IMR-90 (cell line): ENCODE measurements around the gene CTNNBIP1. TPM values are rescaled to one million over a fixed set of nuclear protein-coding genes. Genes with fewer than 3 reads are reported as not detected.

Source experiments
- ATAC-seq: fragments of 200-7000 bp; cut with Tn5 transposase; 2 replicates; pipeline ENCODE4 v1.9.1; 2020; ENCODE audit warnings: low read depth, mild to moderate bottlenecking, moderate library complexity
- BruUV-seq: library from RNA; stranded (reverse); fragments of 400-500 nt; replicated peaks from 2 replicates; lab custom pipeline; 2021; lab: Mats Ljungman, UMichigan
- CTCF ChIA-PET: fragments of 300-600 bp; formaldehyde crosslinking; extraction: SDS; loops from one replicate; lab custom pipeline; 2021; ENCODE audit warnings: antibody characterized with exemption; lab: Yijun Ruan, JAX
- POLR2A ChIA-PET: fragments of 300-600 bp; sonication (Branson Sonifier 250); formaldehyde crosslinking; loops from one replicate; lab custom pipeline; 2022; ENCODE audit warnings: antibody characterized with exemption; ENCODE audit not compliant: unreplicated experiment; lab: Charles Lee
- DNase-seq: peaks from one replicate; pipeline ENCODE4 v3.0.0; 2013
- H2AFZ ChIP-seq: replicated peaks from 2 replicates; pipeline ENCODE3; 2013; ENCODE audit warnings: low read length, mild to moderate bottlenecking; ENCODE audit not compliant: poor library complexity
- H2AK5ac ChIP-seq: 2 replicates; pipeline ENCODE4 v1.6.1; 2013; ENCODE audit warnings: low read depth, low read length, inconsistent platforms
- H2AK9ac ChIP-seq: replicated peaks from 2 replicates; pipeline ENCODE3; 2013; ENCODE audit warnings: mild to moderate bottlenecking, low read depth, low read length, moderate library complexity; ENCODE audit not compliant: poor library complexity
- H2BK120ac ChIP-seq: 2 replicates; pipeline ENCODE4 v1.6.1; 2013; ENCODE audit warnings: low read depth, low read length, inconsistent platforms
- H2BK15ac ChIP-seq: 3 replicates; pipeline ENCODE4 v1.6.1; 2013; ENCODE audit warnings: low read depth, low read length, inconsistent platforms
- H2BK20ac ChIP-seq: 2 replicates; pipeline ENCODE4 v1.6.1; 2013; ENCODE audit warnings: low read depth, mild to moderate bottlenecking, inconsistent platforms, low read length, moderate library complexity
- H2BK5ac ChIP-seq: 2 replicates; pipeline ENCODE4 v1.6.1; 2013; ENCODE audit warnings: mild to moderate bottlenecking, low read depth, low read length, inconsistent platforms; ENCODE audit not compliant: poor library complexity, severe bottlenecking
- H3K14ac ChIP-seq: replicated peaks from 2 replicates; pipeline ENCODE4 v1.6.1; 2013; ENCODE audit warnings: low read depth, low read length, inconsistent platforms
- H3K18ac ChIP-seq: 2 replicates; pipeline ENCODE4 v1.6.1; 2013; ENCODE audit warnings: low read depth, low read length, control low read depth
- H3K23ac ChIP-seq: 2 replicates; pipeline ENCODE4 v1.6.1; 2013; ENCODE audit warnings: low read depth, low read length, inconsistent platforms
- H3K27ac ChIP-seq: 2 replicates; pipeline ENCODE4 v1.5.1; 2013; ENCODE audit warnings: mild to moderate bottlenecking, control low read depth, low read length; ENCODE audit not compliant: insufficient read depth
- H3K27me3 ChIP-seq: 2 replicates; pipeline ENCODE4 v1.6.1; 2013; ENCODE audit warnings: low read length; ENCODE audit not compliant: control insufficient read depth, insufficient read depth
- H3K36me3 ChIP-seq: 2 replicates; pipeline ENCODE4 v1.6.1; 2013; ENCODE audit warnings: low read length, mixed read lengths; ENCODE audit not compliant: control insufficient read depth, insufficient read depth
- H3K4ac ChIP-seq: 2 replicates; pipeline ENCODE4 v1.6.1; 2013; ENCODE audit warnings: low read depth, low read length, inconsistent platforms
- H3K4me1 ChIP-seq: 2 replicates; pipeline ENCODE4 v1.6.1; 2013; ENCODE audit warnings: low read length, mixed read lengths; ENCODE audit not compliant: control insufficient read depth, insufficient read depth
- H3K4me2 ChIP-seq: 2 replicates; pipeline ENCODE4 v1.6.1; 2013; ENCODE audit warnings: low read depth, mild to moderate bottlenecking, control low read depth, low read length, moderate library complexity
- H3K4me3 ChIP-seq: 2 replicates; pipeline ENCODE4 v1.5.1; 2013; ENCODE audit warnings: low read depth, mild to moderate bottlenecking, control low read depth, low read length, moderate library complexity; ENCODE audit not compliant: insufficient read depth
- H3K56ac ChIP-seq: 2 replicates; pipeline ENCODE4 v1.6.1; 2013; ENCODE audit warnings: low read length, inconsistent platforms; ENCODE audit not compliant: insufficient read depth; ENCODE audit errors: extremely low read depth
- H3K79me1 ChIP-seq, 2 experiments: 2 replicates each; pipeline ENCODE4 v1.6.1; 2013; ENCODE audit warnings: low read length in 2 of 2, inconsistent platforms in 1 of 2, low read depth in 1 of 2
- H3K9ac ChIP-seq: 2 replicates; pipeline ENCODE4 v1.6.1; 2013; ENCODE audit warnings: low read depth, low read length, control low read depth
- H3K9me1 ChIP-seq: 2 replicates; pipeline ENCODE4 v1.6.1; 2013; ENCODE audit warnings: low read length, inconsistent platforms; ENCODE audit not compliant: insufficient read depth
- H3K9me3 ChIP-seq: 2 replicates; pipeline ENCODE4 v1.6.1; 2013; ENCODE audit warnings: low read length; ENCODE audit not compliant: control insufficient read depth, insufficient read depth
- H4K20me1 ChIP-seq: 2 replicates; pipeline ENCODE4 v1.6.1; 2013; ENCODE audit warnings: low read length, inconsistent platforms; ENCODE audit not compliant: insufficient read depth
- H4K5ac ChIP-seq: 2 replicates; pipeline ENCODE4 v1.6.1; 2013; ENCODE audit warnings: mild to moderate bottlenecking, low read depth, low read length, control low read depth
- H4K8ac ChIP-seq, 2 experiments: 2 replicates each; pipeline ENCODE4 v1.6.1; 2013; ENCODE audit warnings: low read depth in 2 of 2, low read length in 2 of 2, control low read depth in 1 of 2, inconsistent platforms in 1 of 2
- H4K91ac ChIP-seq: 2 replicates; pipeline ENCODE4 v1.6.1; 2013; ENCODE audit warnings: low read depth, low read length, inconsistent platforms; ENCODE audit not compliant: insufficient read depth
- BHLHE40 ChIP-seq: fragments of 150-350 bp; IDR thresholded peaks from 2 replicates; pipeline ENCODE4 v1.6.1; 2016; ENCODE audit warnings: mild to moderate bottlenecking, low read depth, low read length
- CEBPB ChIP-seq: IDR thresholded peaks from 2 replicates; pipeline ENCODE4 v1.6.1; 2012; ENCODE audit warnings: low read depth, low read length, improper control_type of control experiment
- CHD1 ChIP-seq: IDR thresholded peaks from 2 replicates; pipeline ENCODE4 v1.6.1; 2012; ENCODE audit warnings: low read depth, low read length, improper control_type of control experiment
- CTCF ChIP-seq: conservative IDR thresholded peaks from 2 replicates; pipeline ENCODE4 v1.5.1; 2012; ENCODE audit warnings: mild to moderate bottlenecking, low read depth, low read length, improper control_type of control experiment
- FOS ChIP-seq: fragments of 150-350 bp; IDR thresholded peaks from 2 replicates; pipeline ENCODE4 v1.6.1; 2016; ENCODE audit warnings: low read depth, low read length
- MAFK ChIP-seq: IDR thresholded peaks from 2 replicates; pipeline ENCODE4 v1.6.1; 2012; ENCODE audit warnings: low read depth, low read length, improper control_type of control experiment
- MAZ ChIP-seq: IDR thresholded peaks from 2 replicates; pipeline ENCODE4 v1.6.1; 2012; ENCODE audit warnings: low read depth, mild to moderate bottlenecking, low read length, improper control_type of control experiment, moderate library complexity, borderline replicate concordance
- MXI1 ChIP-seq: IDR thresholded peaks from 2 replicates; pipeline ENCODE4 v1.6.1; 2012; ENCODE audit warnings: low read depth, mild to moderate bottlenecking, low read length, moderate library complexity, borderline replicate concordance
- NFE2L2 ChIP-seq: fragments of 150-350 bp; IDR thresholded peaks from 2 replicates; pipeline ENCODE4 v1.6.1; 2016; ENCODE audit warnings: low read depth, mild to moderate bottlenecking, low read length
- POLR2A ChIP-seq: IDR thresholded peaks from 2 replicates; pipeline ENCODE4 v1.6.1; 2012; ENCODE audit warnings: mild to moderate bottlenecking, low read depth, low read length
- RAD21 ChIP-seq: IDR thresholded peaks from 2 replicates; pipeline ENCODE4 v1.6.1; 2012; ENCODE audit warnings: low read length, improper control_type of control experiment
- RCOR1 ChIP-seq: IDR thresholded peaks from 2 replicates; pipeline ENCODE4 v1.6.1; 2012; ENCODE audit warnings: mild to moderate bottlenecking, low read length, improper control_type of control experiment; ENCODE audit not compliant: insufficient replicate concordance
- RFX5 ChIP-seq: IDR thresholded peaks from 2 replicates; pipeline ENCODE4 v1.8.0; 2012; ENCODE audit warnings: low read depth, mild to moderate bottlenecking, low read length, moderate library complexity
- SMC3 ChIP-seq: fragments of 150-350 bp; IDR thresholded peaks from 2 replicates; pipeline ENCODE4 v1.6.1; 2016; ENCODE audit warnings: low read depth, mild to moderate bottlenecking, antibody characterized with exemption, low read length, moderate library complexity
- WGBS, 2 experiments: methylation state at CpG; one replicate each; pipeline versions ENCODE4 v1.1.5 to v1.1.7; 2013; ENCODE audit warnings: missing lambda C conversion rate in 2 of 2; ENCODE audit not compliant: insufficient read length in 1 of 2; ENCODE audit errors: extremely low coverage in 2 of 2; 5-methylcytosine and 5-hydroxymethylcytosine counted together
- dilution Hi-C: fragments of 300-500 bp; cut with HindIII; formaldehyde crosslinking; loops from one replicate; pipeline ENCODE4 v1.14.3; 2018; ENCODE audit warnings: low sequenced_read_pairs; ENCODE audit not compliant: unreplicated experiment
- in situ Hi-C: fragments of 300-500 bp; cut with MboI; formaldehyde crosslinking; loops from 3 replicates; pipeline ENCODE4 v1.14.3; 2019; ENCODE audit warnings: low sequenced_read_pairs, inconsistent platforms, mixed read lengths
- intact Hi-C: fragments of 100-400 bp; cut with micrococcal nuclease; formaldehyde crosslinking; loops from 2 replicates; pipeline ENCODE4 v1.10.0; 2022
- polyA plus RNA-seq, 3 experiments: library from polyadenylated mRNA; depleted of rRNA; stranded (reverse); fragments of >200 nt; gene quantifications; 2 replicates each; pipeline ENCODE4 v1.2.3, GENCODE V29; 2012; ENCODE audit warnings: low replicate concordance in 1 of 3
- total RNA-seq: library from RNA; depleted of rRNA; stranded (reverse); fragments of >200 nt; gene quantifications from 2 replicates; pipeline ENCODE4 v1.2.3, GENCODE V29; 2012

The CTNNBIP1 gene
- total and polyA plus RNA-seq, 2 of the 4 experiments (the other 2 are of a cell fraction) = 24.7 to 28.5 TPM

DNA sequence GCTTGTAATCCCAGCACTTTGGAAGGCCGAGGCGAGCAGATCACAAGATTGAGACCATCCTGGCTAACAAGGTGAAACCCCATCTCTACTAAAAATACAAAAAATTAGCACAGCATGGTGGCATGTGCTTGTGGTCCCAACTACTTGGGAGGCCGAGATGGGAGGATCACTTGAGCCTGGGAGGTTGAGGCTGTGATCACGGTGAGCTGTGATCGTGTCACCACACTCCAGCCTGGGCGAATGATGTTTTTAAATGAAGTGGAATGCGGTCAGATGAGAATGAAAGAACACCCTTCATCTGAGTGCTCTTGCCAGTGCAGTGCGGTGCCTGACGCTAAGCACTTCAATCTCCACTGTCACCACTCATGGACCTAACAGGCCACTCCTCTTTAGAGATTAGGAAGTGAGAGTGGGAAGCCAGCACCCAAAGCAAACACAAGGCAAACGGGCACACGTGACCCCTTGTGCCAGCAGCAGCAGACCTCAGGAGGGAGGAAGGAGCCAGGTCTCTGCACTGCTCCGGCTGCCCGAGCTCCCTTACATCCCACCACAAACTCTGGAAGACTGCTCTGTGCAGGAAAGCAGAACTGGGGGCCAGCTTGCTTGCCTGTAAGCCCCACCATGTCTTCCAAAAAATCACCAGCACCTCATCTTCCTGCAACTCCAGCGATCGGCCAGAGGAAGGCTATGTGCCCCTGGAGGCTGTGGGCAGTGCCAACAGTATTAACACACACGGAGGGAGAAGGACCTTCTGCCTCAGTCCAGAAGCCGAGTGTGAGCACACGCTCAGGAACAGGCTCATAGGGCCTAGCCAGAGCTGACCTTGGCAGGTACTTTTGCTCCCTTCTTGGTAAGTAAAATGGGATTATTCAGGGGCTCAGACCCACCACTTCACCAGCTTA, 9.7 kb downstream of the CTNNBIP1 start:
- CTCF ChIA-PET = no interaction called here
- intact Hi-C loops = no loop called here

More for the DNA sequence above, 9.7 kb downstream of the CTNNBIP1 start:
- Histone ChIP-seq H2BK15ac (peak overlapping the region; percentile 70; the same call in 1 of the 3 replicates), H3K56ac (no peak overlapping the region), H3K36me3 (no peaks in the 10 kb centered on the region), H4K5ac (no peak overlapping the region), H3K4me1 (peaks cover 3% of the 10 kb centered on the region; the same call in 1 of the 2 replicates), H2AK5ac (peak overlapping the region; percentile 86; the same call in 1 of the 2 replicates), H2AK9ac (peak overlapping the region; percentile 71), H2BK5ac (no peak overlapping the region), H3K14ac (peak overlapping the region; percentile 65; the same call in 1 of the 2 replicates), H3K4me2 (no peak overlapping the region), H4K91ac (no peak overlapping the region; the same call in 1 of the 2 replicates), H3K9me1 (peaks cover 13% of the 10 kb centered on the region), H4K8ac (no peak overlapping the region), H3K4me3 (no peak overlapping the region), H2AFZ (peak overlapping the region; percentile 61), H2BK120ac (peak overlapping the region; percentile 49; the same call in 1 of the 2 replicates), H3K9ac (no peak overlapping the region), H3K18ac (no peak overlapping the region), H3K79me1 (peaks cover 26 to 62% of the 10 kb centered on the region in 2 experiments), H3K27ac (no peak overlapping the region), H3K27me3 (no peaks in the 10 kb centered on the region), H3K4ac (peak overlapping the region; percentile 61), H3K23ac (peak overlapping the region; percentile 59; the same call in 1 of the 2 replicates), H2BK20ac (0 out of 2 replicates have a peak overlapping the region, but pooled peaks have one; percentile 50), H3K9me3 (no peaks in the 10 kb centered on the region), H4K20me1 (no peaks in the 10 kb centered on the region; the same call in 1 of the 2 replicates)
- POLR2A ChIA-PET = interaction anchor here (0.6 kb wide), 1 partner anchor 589 kb away, joined by 3 read pairs; no protein-coding TSS in a partner anchor
- in situ Hi-C loops = no loop called here
- TF ChIP-seq MAZ = no peak
- no peak for TF ChIP-seq RCOR1
- TF ChIP-seq CEBPB = no peak
- no peak for TF ChIP-seq RFX5
- no peak for TF ChIP-seq CHD1
- TF ChIP-seq CTCF = no peak
- TF ChIP-seq NFE2L2 = no peak
- no peak for TF ChIP-seq MAFK
- no peak for TF ChIP-seq FOS
- no peak for TF ChIP-seq RAD21
- TF ChIP-seq SMC3 = no peak
- TF ChIP-seq BHLHE40 = no peak
- no peak for TF ChIP-seq MXI1
- TF ChIP-seq POLR2A = no peak
- dilution Hi-C loops = no loop called here
- DNase-seq (no peak), ATAC-seq (no peak)
- no CpG with 5 or more reads among the region's 18 CpGs for WGBS, 2 experiments
- no TSS peak for BruUV-seq
